Brain pericyte (primary cell): ENCODE results near the gene MIGA1.
"Not testable (repeated sequence)": the region's sequence is repeated elsewhere in the genome, so short reads cannot be mapped to it uniquely, and the experiment has no call there.

Source experiments
- DNase-seq: peaks from one replicate; pipeline ENCODE4 v3.0.0-alpha.2; 2012; ENCODE audit warnings: low read depth, low spot score

Gene MIGA1

GRCh38 chr1:77779529-77780281, at the start of gene MIGA1:
Gene MIGA1, plus strand, starts transcription at chr1:77779649. Its CDS starts 3,604 bp downstream, at chr1:77783253.
- DNase-seq: peak; percentile 72

GRCh38 chr1:77732090-77732489, 47.4 kb upstream of the MIGA1 start:
- no peak for DNase-seq

- no peak for DNase-seq
These were observed 40.2 kb upstream of the MIGA1 start for GRCh38 chr1:77739235-77739634.

- no peak for DNase-seq
These were observed 38.1 kb upstream of the MIGA1 start for GRCh38 chr1:77741316-77741715.

- DNase-seq: no peak
These were observed 37.4 kb upstream of the MIGA1 start for GRCh38 chr1:77742011-77742555.

- no peak for DNase-seq
These were observed 34.9 kb upstream of the MIGA1 start for GRCh38 chr1:77744576-77744975.

GRCh38 chr1:77749489-77749888, 30.0 kb upstream of the MIGA1 start:
- DNase-seq: not testable (repeated sequence)

GRCh38 chr1:77756052-77756754, 23.2 kb upstream of the MIGA1 start:
- no peak for DNase-seq

- DNase-seq: no peak
These were observed 22.3 kb upstream of the MIGA1 start for GRCh38 chr1:77757066-77757584.

GRCh38 chr1:77757603-77758002, 21.8 kb upstream of the MIGA1 start:
- no peak for DNase-seq

GRCh38 chr1:77759071-77760028, 20.1 kb upstream of the MIGA1 start, which contains the start of gene USP33:
Gene USP33, minus strand, starts transcription at chr1:77759852. Its CDS starts 18,155 bp downstream, at chr1:77741697.
- DNase-seq: peak; percentile 25

- DNase-seq: no peak
These were observed 17.4 kb upstream of the MIGA1 start for GRCh38 chr1:77762072-77762476.

- no peak for DNase-seq
These were observed 11.4 kb upstream of the MIGA1 start for GRCh38 chr1:77768006-77768405.

- no peak for DNase-seq
These were observed 3.3 kb upstream of the MIGA1 start for GRCh38 chr1:77776007-77776700.

- DNase-seq: no peak
These were observed 2.2 kb downstream of the MIGA1 start for GRCh38 chr1:77781683-77782082.

GRCh38 chr1:77783141-77783540, 3.7 kb downstream of the MIGA1 start:
- DNase-seq: no peak

- DNase-seq: not testable (repeated sequence)
These were observed 6.8 kb downstream of the MIGA1 start for GRCh38 chr1:77786093-77786741.

GRCh38 chr1:77794550-77794949, 15.1 kb downstream of the MIGA1 start:
- DNase-seq: no peak

GRCh38 chr1:77796695-77797405, 17.4 kb downstream of the MIGA1 start:
- DNase-seq: no peak
